Measurements from ENCODE around the gene TIMD4.
A peak's percentile ranks its signal among the peaks of the same experiment; 100 is the strongest.

TIMD4 gene

GRCh38 chr5:156920861-156921431, 42.1 kb downstream of the TIMD4 start:
- no peak for DNase-seq

- no peak for DNase-seq
These were observed 42.8 kb downstream of the TIMD4 start for GRCh38 chr5:156920042-156920860.

- DNase-seq = no peak
These were observed 44.6 kb downstream of the TIMD4 start for GRCh38 chr5:156918311-156918845.

DNA sequence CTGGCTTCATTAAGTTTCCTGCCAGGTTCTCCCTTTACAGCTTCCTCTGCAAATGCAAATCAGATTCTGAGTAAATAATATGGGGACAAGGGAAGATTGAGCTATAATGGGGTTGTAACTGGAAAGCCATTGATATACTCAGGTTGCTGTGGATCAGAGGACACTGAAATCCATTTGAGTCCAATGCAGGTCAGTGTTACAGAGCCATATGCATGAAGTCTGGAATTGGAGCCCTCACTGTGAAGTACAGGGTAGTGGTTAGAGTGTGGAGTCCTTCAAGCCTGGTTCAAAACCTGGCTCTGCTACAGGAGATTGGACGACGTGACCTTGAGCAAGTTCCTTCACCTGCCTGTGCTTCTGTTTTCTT, 48.7 kb downstream of the TIMD4 start:
- no peak for DNase-seq

GRCh38 chr5:156913719-156914370, 49.2 kb downstream of the TIMD4 start:
- peak; percentile 25 for DNase-seq

- DNase-seq = no peak
These were observed 49.7 kb downstream of the TIMD4 start for GRCh38 chr5:156913355-156913718.

DNA sequence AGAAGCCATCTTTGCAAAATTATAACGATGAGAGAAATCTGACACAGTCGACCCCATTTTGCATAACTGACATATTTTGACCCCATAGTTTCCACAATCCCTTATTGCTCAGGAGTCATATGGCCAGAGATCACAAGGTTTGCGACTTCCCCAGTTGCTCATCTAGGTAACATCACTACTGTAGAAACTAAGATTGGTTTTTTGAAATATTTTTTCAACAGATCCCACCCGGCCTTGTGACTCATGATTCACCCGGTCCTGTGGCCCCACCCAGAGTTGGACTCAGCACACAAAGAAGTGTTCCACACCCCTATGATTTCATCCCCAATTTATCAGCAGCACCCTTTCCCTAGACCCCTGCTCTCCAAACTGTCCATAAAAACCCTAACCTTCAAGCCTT, 50.2 kb downstream of the TIMD4 start:
- DNase-seq = no peak

DNA sequence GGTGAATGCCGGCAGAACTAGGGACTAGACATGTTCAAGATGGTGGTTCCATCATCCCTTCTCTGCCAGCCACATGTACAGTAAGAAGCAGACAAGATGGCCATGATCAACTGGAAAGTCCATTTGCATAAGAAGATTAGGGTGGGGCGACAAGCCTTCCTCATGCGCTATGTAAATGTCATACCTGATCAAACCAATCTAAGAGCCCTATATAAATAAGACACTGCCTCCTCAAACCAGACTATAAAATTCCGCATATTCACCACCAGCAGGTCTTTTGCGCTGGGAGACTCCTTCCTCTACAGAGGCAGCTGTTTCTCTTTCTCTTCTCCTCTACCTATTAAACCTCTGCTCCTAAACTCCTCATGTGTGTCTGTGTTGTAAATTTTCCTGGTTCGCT, 53.8 kb downstream of the TIMD4 start:
- DNase-seq = peak; percentile 31

DNA sequence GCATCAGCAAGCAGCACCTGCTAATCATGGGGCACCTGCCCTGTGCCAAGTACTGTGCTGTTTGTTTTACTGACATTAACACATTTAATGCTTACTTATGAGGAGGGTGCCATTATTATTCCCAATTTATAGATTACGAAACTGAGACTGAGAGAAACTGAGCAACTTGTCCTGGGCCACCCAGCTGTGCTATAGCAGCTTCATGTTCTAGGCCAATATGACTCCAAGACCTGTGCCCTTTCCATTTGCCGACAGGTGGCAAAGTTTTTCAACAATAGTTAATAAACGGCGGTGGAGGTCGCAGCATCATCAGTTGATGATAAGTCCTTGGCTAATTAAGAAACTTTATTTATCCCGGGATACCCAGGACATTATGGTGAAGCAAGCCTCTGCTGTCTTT, 55.4 kb downstream of the TIMD4 start:
- DNase-seq = no peak

DNA sequence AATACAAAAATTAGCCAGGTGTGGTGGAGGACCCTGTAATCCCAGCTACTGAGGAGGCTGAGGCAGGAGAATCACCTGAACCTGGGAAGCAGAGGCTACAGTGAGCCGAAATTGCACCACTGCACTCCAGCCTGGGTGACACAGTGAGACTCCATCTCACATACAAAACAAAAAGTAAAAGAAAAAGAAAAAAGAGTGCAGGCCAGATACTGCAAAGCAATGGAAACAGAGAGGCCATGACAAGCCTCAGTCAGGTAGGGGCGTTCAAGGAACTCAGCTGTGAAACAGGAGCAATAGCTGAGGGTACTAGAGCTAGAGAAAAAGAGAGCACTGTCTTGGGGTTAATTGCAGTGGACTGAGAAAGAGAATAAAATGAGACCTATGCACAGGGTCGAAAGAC, 56.2 kb downstream of the TIMD4 start:
- no peak for DNase-seq

DNA sequence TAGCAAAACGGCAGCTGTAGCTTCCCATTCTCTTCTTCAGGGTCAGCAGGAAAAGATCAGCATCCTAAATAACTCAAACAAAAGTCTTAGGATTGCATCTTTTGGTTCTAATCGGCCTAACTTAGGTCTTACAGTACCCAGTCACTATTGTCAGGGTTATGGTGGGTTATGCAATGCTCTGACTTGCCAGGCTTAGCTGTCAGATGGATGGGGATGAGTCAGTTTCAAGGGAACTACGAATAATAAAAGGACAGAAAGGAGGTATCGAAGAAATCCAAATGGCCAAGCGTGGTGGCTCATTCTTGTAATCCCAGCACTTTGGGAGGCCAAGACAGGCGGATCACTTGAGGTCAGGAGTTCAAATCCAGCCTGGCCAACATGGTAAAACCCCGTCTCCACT, 66.5 kb downstream of the TIMD4 start:
- no peak for DNase-seq

GRCh38 chr5:156893517-156893916, 69.5 kb downstream of the TIMD4 start:
- no peak for DNase-seq

- no peak for DNase-seq
These were observed 70.2 kb downstream of the TIMD4 start for GRCh38 chr5:156892864-156893263.

GRCh38 chr5:156892223-156892622, 70.8 kb downstream of the TIMD4 start:
- DNase-seq = peak; percentile 7

- DNase-seq = peak; percentile 76
These were observed 74.5 kb downstream of the TIMD4 start for GRCh38 chr5:156888520-156888919.

GRCh38 chr5:156883316-156883875, 79.6 kb downstream of the TIMD4 start:
- no peak for DNase-seq

DNA sequence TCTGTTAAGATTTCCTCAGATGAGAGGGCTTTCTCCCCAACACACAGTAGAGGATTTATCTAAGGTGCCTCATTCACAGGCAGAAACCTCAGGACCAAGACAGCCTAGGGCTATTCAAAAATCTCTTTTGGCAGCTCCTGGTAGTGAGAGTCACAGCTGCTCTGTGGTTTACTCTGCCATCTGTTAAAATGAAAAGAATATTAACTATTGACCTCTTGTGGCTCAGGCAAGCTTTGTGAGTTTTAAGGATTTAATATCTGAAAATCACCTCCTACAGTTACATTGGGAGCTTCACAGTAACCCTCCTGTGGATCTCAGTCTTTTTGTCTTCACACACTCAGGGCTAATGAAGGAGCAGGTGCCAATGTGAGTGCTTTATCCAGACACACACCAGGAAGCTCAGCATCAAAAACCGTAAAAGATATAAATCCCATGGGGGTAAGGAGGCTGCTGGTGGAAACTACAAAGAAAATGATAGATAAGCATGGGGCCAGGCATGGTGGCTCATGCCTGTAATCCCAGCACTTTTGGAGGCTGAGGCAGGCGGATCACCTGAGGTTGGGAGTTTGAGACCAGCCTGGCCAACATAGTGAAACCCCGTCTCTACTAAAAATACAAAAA, 83.3 kb downstream of the TIMD4 start:
- peak; percentile 78 for DNase-seq

DNA sequence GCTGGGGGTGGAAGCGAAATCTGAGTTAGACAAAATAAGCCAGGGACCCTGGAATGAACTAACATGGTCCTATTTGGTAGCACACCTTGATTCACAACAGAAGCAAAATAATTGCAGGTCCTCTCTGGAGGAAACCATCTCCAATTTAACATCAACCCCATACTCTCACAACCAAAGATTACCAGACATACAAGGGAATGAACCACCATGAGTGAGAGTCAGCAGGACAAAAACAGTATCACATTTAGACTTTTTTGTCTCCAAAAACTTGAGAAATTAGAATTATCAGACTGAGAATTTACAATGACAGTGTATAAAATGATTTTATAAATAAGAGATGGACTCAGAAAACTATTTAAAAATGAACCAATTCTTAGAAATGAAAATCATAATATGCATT, 91.8 kb downstream of the TIMD4 start:
- no peak for DNase-seq

GRCh38 chr5:156870498-156870839, 92.6 kb downstream of the TIMD4 start:
- DNase-seq = no peak
